ENCODE results near the gene COMT. TPM values are rescaled to one million over a fixed set of nuclear protein-coding genes. Genes with fewer than 3 reads are reported as not detected.

Gene COMT
- total and polyA plus RNA-seq, 11 donors = 69.7 to 249 (median 119) TPM

DNA sequence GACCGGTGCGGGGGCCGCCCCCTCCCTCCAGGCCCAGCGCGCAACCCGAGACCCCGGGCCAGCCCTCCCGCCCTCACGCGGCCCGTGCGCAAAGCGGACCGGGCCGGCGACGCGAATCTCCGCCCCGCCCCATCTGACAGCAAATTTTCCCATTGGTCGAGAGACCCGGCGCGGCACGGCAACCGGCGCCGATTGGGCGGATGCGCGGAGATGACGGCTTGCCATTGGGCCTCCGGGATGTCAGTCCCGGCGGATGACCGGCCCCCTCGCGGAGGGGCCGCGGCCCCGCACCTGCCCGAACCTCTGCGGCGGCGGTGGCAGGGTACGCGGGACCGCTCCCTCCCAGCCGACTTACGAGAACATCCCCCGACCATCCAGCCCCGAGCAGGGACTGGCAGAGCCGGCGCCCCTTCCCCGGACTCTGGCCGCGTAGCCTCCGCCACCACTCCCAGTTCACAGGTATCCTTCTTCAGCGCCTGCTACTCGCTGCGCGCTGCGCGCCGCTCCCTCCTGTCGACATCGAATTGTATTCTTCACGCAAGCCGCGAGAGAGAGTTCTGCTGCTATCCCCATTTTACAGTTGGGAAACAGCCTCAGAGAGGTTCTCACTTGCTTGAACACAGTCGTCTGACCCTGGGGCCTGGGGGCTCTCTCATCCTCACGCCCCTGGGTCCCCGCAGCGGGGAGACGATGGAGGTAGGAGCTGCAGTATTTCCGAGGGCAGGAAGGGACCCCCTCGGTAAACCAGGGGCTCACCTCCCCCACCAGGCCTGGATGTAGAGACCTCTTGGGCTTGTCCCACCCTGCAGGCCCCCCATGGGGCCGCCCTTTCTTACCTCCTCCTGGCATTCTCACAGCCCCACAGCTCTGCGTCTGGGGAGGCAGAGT is 75.4 kb downstream of the COMT start, which contains the start of gene ARVCF:
TSS of gene ARVCF (minus strand) at position 90 of the 888 bp plus-strand sequence. CDS start 26,029 bp downstream, outside the sequence.
- Histone ChIP-seq H3K9me3 (no peaks in the 10 kb centered on the region), H3K4me1 (peaks cover 3 to 47% (median 26%) of the 10 kb centered on the region in 12 donors), H3K36me3 (no peaks in the 10 kb centered on the region), H3K4me3 (peak within 1 kb of the TSS; percentile 59 to 93 (median 80)), H3K27me3 (peaks cover 0 to 20% (median 0%) of the 10 kb centered on the region in 9 donors), H3K27ac (peak within 1 kb of the TSS in 6 of 12 donors; percentile 17 to 80 (median 50))
- TF ChIP-seq POLR2A (IDR thresholded peaks at IDR 0.05) = peak in 1 of 2 donors; percentile 30
- TF ChIP-seq, protein P1, sequence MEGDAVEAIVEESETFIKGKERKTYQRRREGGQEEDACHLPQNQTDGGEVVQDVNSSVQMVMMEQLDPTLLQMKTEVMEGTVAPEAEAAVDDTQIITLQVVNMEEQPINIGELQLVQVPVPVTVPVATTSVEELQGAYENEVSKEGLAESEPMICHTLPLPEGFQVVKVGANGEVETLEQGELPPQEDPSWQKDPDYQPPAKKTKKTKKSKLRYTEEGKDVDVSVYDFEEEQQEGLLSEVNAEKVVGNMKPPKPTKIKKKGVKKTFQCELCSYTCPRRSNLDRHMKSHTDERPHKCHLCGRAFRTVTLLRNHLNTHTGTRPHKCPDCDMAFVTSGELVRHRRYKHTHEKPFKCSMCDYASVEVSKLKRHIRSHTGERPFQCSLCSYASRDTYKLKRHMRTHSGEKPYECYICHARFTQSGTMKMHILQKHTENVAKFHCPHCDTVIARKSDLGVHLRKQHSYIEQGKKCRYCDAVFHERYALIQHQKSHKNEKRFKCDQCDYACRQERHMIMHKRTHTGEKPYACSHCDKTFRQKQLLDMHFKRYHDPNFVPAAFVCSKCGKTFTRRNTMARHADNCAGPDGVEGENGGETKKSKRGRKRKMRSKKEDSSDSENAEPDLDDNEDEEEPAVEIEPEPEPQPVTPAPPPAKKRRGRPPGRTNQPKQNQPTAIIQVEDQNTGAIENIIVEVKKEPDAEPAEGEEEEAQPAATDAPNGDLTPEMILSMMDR (IDR thresholded peaks at IDR 0.05) = peak in 7 of 12 donors; percentile 9 to 41 (median 21)
- 1 to 9% (median 2%) methylated on average over 15 to 79 of the region's 79 CpGs for WGBS, 4 donors
- DNase-seq (peak; percentile 94 to 96 (median 95)), ATAC-seq (peak; percentile 30 to 75 (median 70))
- intact Hi-C loops (cut with DNase I) = loop anchor here in 2 of 10 donors (2.0 to 5.0 kb wide), 2 partner anchors 30 to 115 kb away; partner anchors contain the start of gene ZDHHC8 (in 1 of the 2)

DNA sequence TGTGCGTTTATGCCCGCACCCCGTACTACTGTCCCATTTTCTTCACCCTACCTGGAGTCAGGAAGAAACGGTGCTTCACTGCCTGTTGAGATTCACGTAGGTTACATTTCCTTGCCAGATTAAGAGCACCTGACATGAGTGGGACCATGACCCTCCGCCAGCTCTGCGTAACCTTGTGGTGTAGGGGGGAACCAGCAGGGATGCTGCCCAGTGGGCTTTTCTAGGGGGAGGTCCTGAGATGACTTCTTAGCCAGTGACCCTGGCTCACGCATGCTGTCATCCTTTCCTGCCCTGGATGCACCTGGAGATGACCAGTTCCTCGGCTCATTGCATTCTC is 76.0 kb downstream of the COMT start:
- intact Hi-C loops (cut with DNase I) = loop anchor here in 2 of 10 donors (2.0 to 5.0 kb wide), 2 partner anchors 31 to 115 kb away; partner anchors contain the start of gene ZDHHC8 (in 1 of the 2)
- peaks cover 0 to 20% (median 0%) of the 10 kb centered on the region in 9 donors for H3K27me3 ChIP-seq
- DNase-seq (peak in 2 of 5 donors; percentile 20 to 36), ATAC-seq (no peak)
- H3K4me3 ChIP-seq = peak overlapping the region in 8 of 12 donors; percentile 65 to 93 (median 80)
- no peaks in the 10 kb centered on the region for H3K9me3 ChIP-seq
- 60 to 70% (median 63%) methylated on average over 9 of the region's 9 CpGs for WGBS, 4 donors
- TF ChIP-seq, protein P1 (IDR thresholded peaks at IDR 0.05) = no peak
- TF ChIP-seq POLR2A (IDR thresholded peaks at IDR 0.05) = no peak
- H3K4me1 ChIP-seq = peaks cover 7 to 53% (median 32%) of the 10 kb centered on the region in 12 donors
- no peaks in the 10 kb centered on the region for H3K36me3 ChIP-seq
- no peak overlapping the region for H3K27ac ChIP-seq

- H3K27ac ChIP-seq = no peak overlapping the region
- no peaks in the 10 kb centered on the region for H3K9me3 ChIP-seq
- peaks cover 0 to 2% (median 0%) of the 10 kb centered on the region in 9 donors for H3K36me3 ChIP-seq
- no peak overlapping the region for H3K4me3 ChIP-seq
- ATAC-seq (no peak), DNase-seq (peak in 1 of 5 donors; percentile 16)
- WGBS, 4 donors = 69 to 89% (median 86%) methylated on average over 2 to 5 of the region's 5 CpGs
- intact Hi-C loops (cut with DNase I) = loop anchor here in 1 of 10 donors (5.0 kb wide), 1 partner anchor 114 kb away; the partner anchor contains the start of gene ZDHHC8
- TF ChIP-seq, protein P1 (IDR thresholded peaks at IDR 0.05) = no peak
- TF ChIP-seq POLR2A (IDR thresholded peaks at IDR 0.05) = no peak
- H3K4me1 ChIP-seq = peaks cover 7 to 55% (median 36%) of the 10 kb centered on the region in 12 donors
- H3K27me3 ChIP-seq = peaks cover 0 to 20% (median 0%) of the 10 kb centered on the region in 9 donors
Observed at GRCh38 chr22:20018001-20018400, 76.4 kb downstream of the COMT start.

Small RNA genes within 50 kb of the gene (microRNA-seq; reads per million reads assigned to microRNA genes)
- gene MIR4761 = 0 reads per million in 4 donors

Other genes with a start within 250 kb of the COMT start
- gene SEPTIN5, start 227.3 kb upstream of the COMT start, total RNA-seq = 100 to 1,000 TPM in 7 of 9 donors, 10 to 100 TPM in 2; 88.3 to 272 (median 156) TPM
- gene SEPTIN5, start 227.3 kb upstream of the COMT start, polyA plus RNA-seq = 100 to 1,000 TPM in 1 of 2 donors, 10 to 100 TPM in 1; 75.7 to 127 TPM
- 10 to 100 TPM in 3 of 9 donors, 1 to 10 TPM in 3, not detected in 3; 1.4 to 52.2 (median 10.7) TPM for gene GP1BB, start 218.2 kb upstream of the COMT start, total RNA-seq
- gene GP1BB, start 218.2 kb upstream of the COMT start, polyA plus RNA-seq = 10 to 100 TPM in 1 of 2 donors, 1 to 10 TPM in 1; 6.5 to 30.4 TPM
- 1 to 10 TPM in 4 of 9 donors, under 1 TPM in 4, not detected in 1; 0.28 to 3.1 (median 1.2) TPM for gene TBX1, start 181.0 kb upstream of the COMT start, total RNA-seq
- under 1 TPM; 0.11 to 0.95 TPM for gene TBX1, start 181.0 kb upstream of the COMT start, polyA plus RNA-seq
- 1 to 10 TPM; 1.9 to 3.7 (median 2.4) TPM for gene GNB1L, start 86.9 kb upstream of the COMT start, total RNA-seq
- gene GNB1L, start 86.9 kb upstream of the COMT start, polyA plus RNA-seq = 1 to 10 TPM; 1.6 to 9.2 TPM
- 10 to 100 TPM in 3 of 9 donors, 1 to 10 TPM in 6; 5.1 to 11.6 (median 7.7) TPM for gene RTL10, start 86.9 kb upstream of the COMT start, total RNA-seq
- 1 to 10 TPM; 4.6 to 4.9 TPM for gene RTL10, start 86.9 kb upstream of the COMT start, polyA plus RNA-seq
- gene TXNRD2, start within 50 bp of the COMT start, total RNA-seq = 10 to 100 TPM; 23.5 to 42.5 (median 33.5) TPM
- 10 to 100 TPM; 23.4 to 60.2 TPM for gene TXNRD2, start within 50 bp of the COMT start, polyA plus RNA-seq
- 10 to 100 TPM; 21.2 to 46.6 (median 33.3) TPM for gene ARVCF, start 75.1 kb downstream of the COMT start, total RNA-seq
- gene ARVCF, start 75.1 kb downstream of the COMT start, polyA plus RNA-seq = 10 to 100 TPM; 33.0 to 39.2 TPM
- gene TANGO2, start 79.3 kb downstream of the COMT start, total RNA-seq = 100 to 1,000 TPM in 3 of 9 donors, 10 to 100 TPM in 6; 55.6 to 341 (median 83.7) TPM
- gene TANGO2, start 79.3 kb downstream of the COMT start, polyA plus RNA-seq = 10 to 100 TPM; 51.3 to 63.0 TPM
- 10 to 100 TPM in 8 of 9 donors, 1 to 10 TPM in 1; 8.8 to 22.1 (median 13.0) TPM for gene DGCR8, start 138.5 kb downstream of the COMT start, total RNA-seq
- gene DGCR8, start 138.5 kb downstream of the COMT start, polyA plus RNA-seq = 10 to 100 TPM in 1 of 2 donors, 1 to 10 TPM in 1; 9.9 to 14.5 TPM
- gene RANBP1, start 174.3 kb downstream of the COMT start, total RNA-seq = 10 to 100 TPM; 35.8 to 85.3 (median 41.5) TPM
- 10 to 100 TPM; 29.3 to 67.1 TPM for gene RANBP1, start 174.3 kb downstream of the COMT start, polyA plus RNA-seq
- 10 to 100 TPM; 18.2 to 31.3 (median 20.2) TPM for gene TRMT2A, start 175.5 kb downstream of the COMT start, total RNA-seq
- gene TRMT2A, start 175.5 kb downstream of the COMT start, polyA plus RNA-seq = 10 to 100 TPM; 15.8 to 30.1 TPM
- gene ZDHHC8, start 190.0 kb downstream of the COMT start, total RNA-seq = 10 to 100 TPM; 15.7 to 45.2 (median 40.6) TPM
- 10 to 100 TPM; 21.5 to 26.3 TPM for gene ZDHHC8, start 190.0 kb downstream of the COMT start, polyA plus RNA-seq
- 1 to 10 TPM in 1 of 9 donors, under 1 TPM in 4, not detected in 4; 0.17 to 1.0 (median 0.46) TPM for gene CCDC188, start 209.3 kb downstream of the COMT start, total RNA-seq
- gene CCDC188, start 209.3 kb downstream of the COMT start, polyA plus RNA-seq = 1 to 10 TPM in 1 of 2 donors, under 1 TPM in 1; 0.50 to 1.0 TPM